ENCODE results near the gene LAMC1.

LAMC1 gene

DNA sequence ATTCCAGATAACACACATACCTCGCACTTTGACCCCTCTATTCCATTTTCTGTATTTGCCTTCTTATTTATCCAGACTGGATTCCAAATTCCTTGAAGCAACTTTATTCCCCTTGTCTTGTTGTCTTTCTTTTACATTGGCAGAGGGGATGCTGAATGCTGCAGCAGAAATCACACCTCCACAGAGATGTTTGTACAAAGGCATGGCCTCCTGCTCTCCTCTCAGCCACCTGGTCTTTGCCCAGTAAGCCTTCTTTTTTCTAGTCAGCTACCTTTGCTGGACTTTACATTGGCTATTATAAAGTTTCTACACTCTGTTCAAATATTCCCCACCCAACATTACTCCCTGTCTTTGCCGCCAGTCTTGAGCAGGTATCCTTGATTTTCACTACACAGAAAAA is 75.1 kb downstream of the LAMC1 start:
- no peak for DNase-seq (ENCODE audit: insufficient read length)
- no peak for FAIRE-seq
- no peak for TF ChIP-seq POLR2AphosphoS5 (IDR thresholded peaks at IDR 0.05; ENCODE audit: low read depth, low read length)
- TF ChIP-seq TAF1 (IDR thresholded peaks at IDR 0.05; ENCODE audit: borderline replicate concordance, low read depth, low read length): no peak
- no peak for TF ChIP-seq POLR2A (IDR thresholded peaks at IDR 0.05; ENCODE audit: low read depth, low read length)

GRCh38 chr1:183100361-183100974 is 77.2 kb downstream of the LAMC1 start:
- no peak for DNase-seq (ENCODE audit: insufficient read length)
- no peak for TF ChIP-seq POLR2AphosphoS5 (IDR thresholded peaks at IDR 0.05; ENCODE audit: low read depth, low read length)
- no peak for TF ChIP-seq POLR2A (IDR thresholded peaks at IDR 0.05; ENCODE audit: low read depth, low read length)
- TF ChIP-seq TAF1 (IDR thresholded peaks at IDR 0.05; ENCODE audit: borderline replicate concordance, low read depth, low read length): no peak
- no peak for FAIRE-seq

- TF ChIP-seq POLR2A (IDR thresholded peaks at IDR 0.05; ENCODE audit: low read depth, low read length) (no peak), POLR2AphosphoS5 (IDR thresholded peaks at IDR 0.05; ENCODE audit: low read depth, low read length) (no peak), TAF1 (IDR thresholded peaks at IDR 0.05; ENCODE audit: borderline replicate concordance, low read depth, low read length) (no peak)
- no peak for DNase-seq (ENCODE audit: insufficient read length)
- FAIRE-seq: no peak
These were observed 77.9 kb downstream of the LAMC1 start for GRCh38 chr1:183101081-183101480.

- no peak for TF ChIP-seq TAF1 (IDR thresholded peaks at IDR 0.05; ENCODE audit: borderline replicate concordance, low read depth, low read length)
- TF ChIP-seq POLR2AphosphoS5 (IDR thresholded peaks at IDR 0.05; ENCODE audit: low read depth, low read length): no peak
- no peak for TF ChIP-seq POLR2A (IDR thresholded peaks at IDR 0.05; ENCODE audit: low read depth, low read length)
- FAIRE-seq (no peak), DNase-seq (ENCODE audit: insufficient read length) (no peak)
These were observed 78.6 kb downstream of the LAMC1 start for GRCh38 chr1:183101841-183102276.

DNA sequence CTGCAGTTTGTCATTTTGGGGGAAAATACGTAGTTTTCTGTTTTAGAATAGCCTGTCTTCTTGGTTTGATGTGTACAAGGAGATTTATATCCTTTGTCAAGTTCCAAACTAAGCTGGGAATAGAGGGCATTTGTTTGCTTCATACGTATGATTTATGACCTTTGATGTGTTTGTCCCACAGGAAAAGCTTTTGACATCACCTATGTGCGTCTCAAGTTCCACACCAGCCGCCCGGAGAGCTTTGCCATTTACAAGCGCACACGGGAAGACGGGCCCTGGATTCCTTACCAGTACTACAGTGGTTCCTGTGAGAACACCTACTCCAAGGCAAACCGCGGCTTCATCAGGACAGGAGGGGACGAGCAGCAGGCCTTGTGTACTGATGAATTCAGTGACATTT is 79.9 kb downstream of the LAMC1 start:
- FAIRE-seq: no peak

GRCh38 chr1:183103577-183103976 is 80.4 kb downstream of the LAMC1 start:
- DNase-seq (ENCODE audit: insufficient read length) (no peak), FAIRE-seq (no peak)
- no peak for TF ChIP-seq POLR2AphosphoS5 (IDR thresholded peaks at IDR 0.05; ENCODE audit: low read depth, low read length)
- no peak for TF ChIP-seq POLR2A (IDR thresholded peaks at IDR 0.05; ENCODE audit: low read depth, low read length)
- no peak for TF ChIP-seq TAF1 (IDR thresholded peaks at IDR 0.05; ENCODE audit: borderline replicate concordance, low read depth, low read length)

More for the DNA sequence above, 79.9 kb downstream of the LAMC1 start:
- TF ChIP-seq TAF1 (IDR thresholded peaks at IDR 0.05; ENCODE audit: borderline replicate concordance, low read depth, low read length) (no peak), POLR2AphosphoS5 (IDR thresholded peaks at IDR 0.05; ENCODE audit: low read depth, low read length) (no peak), POLR2A (IDR thresholded peaks at IDR 0.05; ENCODE audit: low read depth, low read length) (no peak)
- no peak for DNase-seq (ENCODE audit: insufficient read length)

- FAIRE-seq (no peak), DNase-seq (ENCODE audit: insufficient read length) (no peak)
- TF ChIP-seq POLR2A (IDR thresholded peaks at IDR 0.05; ENCODE audit: low read depth, low read length) (no peak), TAF1 (IDR thresholded peaks at IDR 0.05; ENCODE audit: borderline replicate concordance, low read depth, low read length) (no peak), POLR2AphosphoS5 (IDR thresholded peaks at IDR 0.05; ENCODE audit: low read depth, low read length) (no peak)
These were observed 82.2 kb downstream of the LAMC1 start for GRCh38 chr1:183105449-183105848.

GRCh38 chr1:183106166-183106565 is 82.9 kb downstream of the LAMC1 start:
- TF ChIP-seq POLR2A (IDR thresholded peaks at IDR 0.05; ENCODE audit: low read depth, low read length) (no peak), TAF1 (IDR thresholded peaks at IDR 0.05; ENCODE audit: borderline replicate concordance, low read depth, low read length) (no peak), POLR2AphosphoS5 (IDR thresholded peaks at IDR 0.05; ENCODE audit: low read depth, low read length) (no peak)
- FAIRE-seq: no peak
- DNase-seq (ENCODE audit: insufficient read length): no peak

DNA sequence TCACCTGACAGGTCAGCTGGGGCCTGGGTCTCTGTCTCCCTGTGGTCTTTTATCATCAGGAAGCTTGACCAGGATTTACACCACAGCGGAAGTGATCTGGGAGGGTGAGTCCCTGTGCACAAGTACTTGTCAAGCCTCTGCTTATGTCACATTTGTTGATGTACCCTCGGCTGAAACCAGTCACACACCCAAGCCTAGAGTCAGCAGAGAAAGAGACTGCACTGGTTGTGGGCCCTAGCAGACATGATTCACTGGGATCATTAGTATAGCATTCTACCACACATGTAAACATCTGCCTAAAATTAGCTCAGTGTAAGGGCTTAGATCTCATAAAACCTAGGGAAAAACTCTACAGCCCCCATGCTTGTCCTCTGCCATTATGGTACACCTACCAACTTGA is 83.5 kb downstream of the LAMC1 start:
- TF ChIP-seq POLR2AphosphoS5 (IDR thresholded peaks at IDR 0.05; ENCODE audit: low read depth, low read length) (no peak), TAF1 (IDR thresholded peaks at IDR 0.05; ENCODE audit: borderline replicate concordance, low read depth, low read length) (no peak), POLR2A (IDR thresholded peaks at IDR 0.05; ENCODE audit: low read depth, low read length) (no peak)
- FAIRE-seq (no peak), DNase-seq (ENCODE audit: insufficient read length) (no peak)

DNA sequence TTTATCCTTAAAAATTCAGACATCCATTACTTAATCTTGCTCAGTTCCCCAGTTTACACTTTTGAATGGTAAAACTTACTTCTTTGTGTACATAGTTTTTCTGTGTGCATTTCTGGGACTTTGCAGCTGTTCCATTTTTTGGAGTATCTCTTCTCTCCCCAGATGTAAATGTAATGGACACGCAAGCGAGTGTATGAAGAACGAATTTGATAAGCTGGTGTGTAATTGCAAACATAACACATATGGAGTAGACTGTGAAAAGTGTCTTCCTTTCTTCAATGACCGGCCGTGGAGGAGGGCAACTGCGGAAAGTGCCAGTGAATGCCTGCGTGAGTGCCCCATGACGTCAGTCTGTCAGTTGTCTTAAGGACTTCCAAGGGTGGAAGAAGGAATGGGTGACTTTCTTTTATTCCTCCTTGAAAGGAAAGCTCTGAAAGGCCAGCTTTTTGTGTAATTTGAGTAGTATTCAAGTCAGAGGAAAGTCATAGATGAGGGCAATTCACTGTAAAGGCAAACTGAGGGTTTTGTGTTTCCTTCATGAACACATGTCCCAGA is 87.2 kb downstream of the LAMC1 start:
- DNase-seq (ENCODE audit: insufficient read length) (no peak), FAIRE-seq (no peak)
- no peak for TF ChIP-seq POLR2A (IDR thresholded peaks at IDR 0.05; ENCODE audit: low read depth, low read length)
- TF ChIP-seq POLR2AphosphoS5 (IDR thresholded peaks at IDR 0.05; ENCODE audit: low read depth, low read length): no peak
- no peak for TF ChIP-seq TAF1 (IDR thresholded peaks at IDR 0.05; ENCODE audit: borderline replicate concordance, low read depth, low read length)

- FAIRE-seq (no peak), DNase-seq (ENCODE audit: insufficient read length) (no peak)
- no peak for TF ChIP-seq POLR2AphosphoS5 (IDR thresholded peaks at IDR 0.05; ENCODE audit: low read depth, low read length)
- no peak for TF ChIP-seq TAF1 (IDR thresholded peaks at IDR 0.05; ENCODE audit: borderline replicate concordance, low read depth, low read length)
- no peak for TF ChIP-seq POLR2A (IDR thresholded peaks at IDR 0.05; ENCODE audit: low read depth, low read length)
These were observed 91.2 kb downstream of the LAMC1 start for GRCh38 chr1:183114441-183114840.

- no peak for TF ChIP-seq POLR2A (IDR thresholded peaks at IDR 0.05; ENCODE audit: low read depth, low read length)
- TF ChIP-seq POLR2AphosphoS5 (IDR thresholded peaks at IDR 0.05; ENCODE audit: low read depth, low read length): no peak
- no peak for TF ChIP-seq TAF1 (IDR thresholded peaks at IDR 0.05; ENCODE audit: borderline replicate concordance, low read depth, low read length)
- DNase-seq (ENCODE audit: insufficient read length) (no peak), FAIRE-seq (no peak)
These were observed 93.2 kb downstream of the LAMC1 start for GRCh38 chr1:183116416-183116815.

All from GM12892 (cell line).